Muscle of leg (tissue), 11 donors: ENCODE results near the gene DCUN1D2. TPM values are rescaled to one million over a fixed set of nuclear protein-coding genes. Genes with fewer than 3 reads are reported as not detected.

Experiments used
- DNase-seq: peaks from one replicate; pipeline ENCODE4 v3.0.0; 2013
- H3K27ac ChIP-seq: one replicate; pipeline ENCODE4 v1.5.1; 2013; ENCODE audit warnings: mild to moderate bottlenecking, low read length, control low read depth
- H3K27me3 ChIP-seq: one replicate; pipeline ENCODE4 v1.6.1; 2013; ENCODE audit warnings: low read length; ENCODE audit not compliant: control insufficient read depth, insufficient read depth
- H3K36me3 ChIP-seq: one replicate; pipeline ENCODE4 v1.6.1; 2013; ENCODE audit warnings: low read length; ENCODE audit not compliant: control insufficient read depth, insufficient read depth
- H3K4me1 ChIP-seq: one replicate; pipeline ENCODE4 v1.6.1; 2013; ENCODE audit warnings: low read length; ENCODE audit not compliant: control insufficient read depth, insufficient read depth
- H3K4me3 ChIP-seq: one replicate; pipeline ENCODE4 v1.5.1; 2013; ENCODE audit warnings: low read length, control low read depth
- H3K9me3 ChIP-seq: replicated peaks from 2 replicates; pipeline ENCODE4 v1.6.1; 2013; ENCODE audit warnings: low read depth, low read length; ENCODE audit not compliant: control insufficient read depth
- WGBS: methylation state at CpG from one replicate; pipeline ENCODE4 v1.1.5; 2013; ENCODE audit warnings: missing lambda C conversion rate; ENCODE audit not compliant: insufficient coverage; 5-methylcytosine and 5-hydroxymethylcytosine counted together
- polyA plus RNA-seq, 8 donors: library from polyadenylated mRNA; unstranded; fragments of 120-200 nt; gene quantifications; one replicate each; pipeline versions ENCODE4 v1.2.1 to v1.2.3, GENCODE V29; 2013; ENCODE audit warnings: inconsistent platforms in 1 of 8, low replicate concordance in 1 of 8; ENCODE audit not compliant: insufficient read length in 8 of 8, insufficient read depth in 1 of 8
- total RNA-seq: library from RNA; stranded (reverse); fragments of 120-200 nt; gene quantifications from one replicate; pipeline ENCODE4 v1.2.4, GENCODE V29; 2013

DCUN1D2 gene
- total and polyA plus RNA-seq, 9 donors, result 11.3 to 17.6 (median 14.1) TPM

DNA sequence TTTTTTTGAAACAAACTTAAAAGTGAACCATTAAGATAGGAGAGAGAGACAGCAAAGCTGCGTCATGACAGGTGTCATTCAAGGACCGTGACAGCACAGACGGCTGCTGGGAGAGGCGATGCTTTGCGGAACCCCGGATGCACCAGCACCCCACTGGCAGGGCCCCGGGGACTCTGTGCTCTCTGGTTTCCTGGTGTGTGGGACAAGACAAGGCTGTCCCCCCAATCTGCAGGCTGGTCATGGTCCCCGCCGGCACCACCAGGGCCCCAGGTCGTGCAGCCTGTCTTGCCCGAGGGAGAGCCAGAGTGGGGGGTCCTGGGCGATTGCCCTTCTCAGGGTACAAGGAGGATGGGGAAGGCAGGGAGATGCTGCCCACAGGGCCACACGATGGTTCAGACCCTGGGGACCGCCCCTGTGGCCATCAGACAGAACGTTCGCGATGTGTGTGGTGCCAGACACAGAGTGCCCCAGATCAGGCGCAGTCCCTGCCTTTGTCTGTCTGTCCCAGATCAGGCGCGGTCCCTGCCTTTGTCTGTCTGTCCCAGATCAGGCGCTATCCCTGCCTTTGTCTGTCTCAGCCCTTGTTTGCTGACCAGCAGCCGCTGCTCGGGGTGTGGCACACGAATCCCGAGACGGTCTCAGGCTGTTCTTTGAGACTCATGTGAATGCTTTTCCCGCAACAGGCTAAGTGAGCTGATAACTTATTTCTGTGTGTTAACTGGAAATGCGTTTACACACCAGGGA is 73.3 kb downstream of the DCUN1D2 start:
- H3K27me3 ChIP-seq, result peaks cover 11% of the 10 kb centered on the region
- H3K36me3 ChIP-seq, result peaks cover 3% of the 10 kb centered on the region
- no peak overlapping the region for H3K4me3 ChIP-seq
- peaks cover 28% of the 10 kb centered on the region for H3K4me1 ChIP-seq
- no peaks in the 10 kb centered on the region for H3K9me3 ChIP-seq
- H3K27ac ChIP-seq, result no peak overlapping the region
- whole genome bisulfite sequencing, result 69% methylated on average over 26 of the region's 28 CpGs
- no peak for DNase-seq

- H3K9me3 ChIP-seq, result no peaks in the 10 kb centered on the region
- H3K4me1 ChIP-seq, result peaks cover 30% of the 10 kb centered on the region
- peaks cover 11% of the 10 kb centered on the region for H3K27me3 ChIP-seq
- H3K27ac ChIP-seq, result no peak overlapping the region
- H3K4me3 ChIP-seq, result no peak overlapping the region
- 77% methylated on average over 7 of the region's 8 CpGs for WGBS
- H3K36me3 ChIP-seq, result peaks cover 3% of the 10 kb centered on the region
- DNase-seq, result no peak
Observed at GRCh38 chr13:113415825-113416224, 74.7 kb downstream of the DCUN1D2 start.

- H3K4me3 ChIP-seq, result no peak overlapping the region
- peaks cover 11% of the 10 kb centered on the region for H3K27me3 ChIP-seq
- no peak overlapping the region for H3K27ac ChIP-seq
- no peaks in the 10 kb centered on the region for H3K36me3 ChIP-seq
- 88% methylated on average over 15 of the region's 15 CpGs for WGBS
- peaks cover 38% of the 10 kb centered on the region for H3K4me1 ChIP-seq
- no peaks in the 10 kb centered on the region for H3K9me3 ChIP-seq
- DNase-seq, result no peak
Observed at GRCh38 chr13:113415032-113415431, 75.5 kb downstream of the DCUN1D2 start.

GRCh38 chr13:113414335-113414734 is 76.2 kb downstream of the DCUN1D2 start:
- DNase-seq, result no peak
- H3K27ac ChIP-seq, result peak overlapping the region; percentile 42
- H3K27me3 ChIP-seq, result peaks cover 8% of the 10 kb centered on the region
- WGBS, result 88% methylated on average over 4 of the region's 8 CpGs
- no peaks in the 10 kb centered on the region for H3K9me3 ChIP-seq
- H3K4me1 ChIP-seq, result peaks cover 44% of the 10 kb centered on the region
- H3K36me3 ChIP-seq, result no peaks in the 10 kb centered on the region
- no peak overlapping the region for H3K4me3 ChIP-seq

- Histone ChIP-seq H3K36me3 (no peaks in the 10 kb centered on the region), H3K27me3 (peaks cover 11% of the 10 kb centered on the region), H3K9me3 (no peaks in the 10 kb centered on the region), H3K4me1 (peaks cover 49% of the 10 kb centered on the region), H3K4me3 (no peak overlapping the region), H3K27ac (peak overlapping the region; percentile 72)
- 78% methylated on average over 6 of the region's 9 CpGs for WGBS
- DNase-seq, result peak; percentile 49
Observed at GRCh38 chr13:113413898-113414282, 76.6 kb downstream of the DCUN1D2 start.

DNA sequence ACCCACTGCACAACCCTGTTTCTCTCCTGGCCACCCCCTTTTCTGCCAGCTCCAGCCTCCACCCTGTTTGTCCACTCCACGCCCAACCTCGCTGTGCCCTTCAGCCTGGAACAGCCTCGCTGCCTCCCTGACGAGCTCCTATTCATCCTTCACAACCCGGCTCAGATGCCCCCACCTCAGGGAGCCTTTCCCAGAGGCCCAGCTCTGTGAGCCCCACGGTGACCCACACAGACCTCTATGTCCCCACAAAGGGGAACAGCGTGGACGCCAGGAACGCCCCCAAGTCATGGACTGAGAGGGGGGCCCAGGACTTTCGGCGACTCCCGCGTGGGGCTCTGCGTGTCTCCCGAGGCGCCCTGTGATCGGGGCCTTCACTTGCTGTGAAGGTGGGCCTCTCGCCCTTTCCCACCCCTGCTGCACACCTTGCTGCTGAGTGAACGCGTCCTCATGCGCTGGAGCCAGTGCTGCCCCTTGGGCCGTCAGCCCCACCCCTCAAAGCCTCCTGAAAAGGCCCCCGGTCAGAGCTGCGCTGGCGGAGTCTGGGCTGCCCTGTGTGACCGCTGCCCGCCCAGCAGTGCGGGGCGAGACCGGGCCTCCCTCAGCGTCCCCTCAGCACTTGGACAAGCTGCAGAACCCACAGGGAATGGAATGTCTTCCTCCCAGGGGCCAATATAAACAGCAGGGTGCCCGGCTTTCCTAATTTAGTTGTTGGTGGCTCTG is 77.2 kb downstream of the DCUN1D2 start:
- H3K4me3 ChIP-seq, result no peak overlapping the region
- no peaks in the 10 kb centered on the region for H3K9me3 ChIP-seq
- 82% methylated on average over 28 of the region's 32 CpGs for WGBS
- peak overlapping the region; percentile 72 for H3K27ac ChIP-seq
- H3K4me1 ChIP-seq, result peaks cover 53% of the 10 kb centered on the region
- no peaks in the 10 kb centered on the region for H3K36me3 ChIP-seq
- DNase-seq, result no peak
- H3K27me3 ChIP-seq, result peaks cover 13% of the 10 kb centered on the region

DNA sequence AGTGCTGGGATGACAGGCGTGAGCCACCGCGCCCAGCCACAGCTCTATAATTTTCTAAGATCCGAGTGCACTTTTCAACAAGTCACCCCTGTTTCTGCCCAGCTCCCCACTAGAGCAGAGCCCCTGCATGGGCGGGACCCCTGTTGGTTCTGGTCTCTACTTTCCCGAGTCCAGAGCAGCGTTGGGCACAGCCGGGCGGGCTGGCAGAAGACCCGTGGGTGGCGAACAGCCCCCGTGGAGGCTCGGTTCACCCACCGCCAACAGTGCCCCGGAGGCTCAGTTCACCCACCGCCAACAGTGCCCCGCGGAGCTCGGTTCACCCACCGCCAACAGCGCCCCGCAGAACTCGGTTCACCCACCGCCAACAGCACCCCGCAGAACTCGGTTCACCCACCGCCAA is 78.1 kb downstream of the DCUN1D2 start:
- WGBS, result 96% methylated on average over 20 of the region's 27 CpGs
- no peak overlapping the region for H3K4me3 ChIP-seq
- no peak overlapping the region for H3K27ac ChIP-seq
- no peak for DNase-seq
- peaks cover 59% of the 10 kb centered on the region for H3K4me1 ChIP-seq
- no peaks in the 10 kb centered on the region for H3K36me3 ChIP-seq
- H3K9me3 ChIP-seq, result no peaks in the 10 kb centered on the region
- peaks cover 8% of the 10 kb centered on the region for H3K27me3 ChIP-seq

DNA sequence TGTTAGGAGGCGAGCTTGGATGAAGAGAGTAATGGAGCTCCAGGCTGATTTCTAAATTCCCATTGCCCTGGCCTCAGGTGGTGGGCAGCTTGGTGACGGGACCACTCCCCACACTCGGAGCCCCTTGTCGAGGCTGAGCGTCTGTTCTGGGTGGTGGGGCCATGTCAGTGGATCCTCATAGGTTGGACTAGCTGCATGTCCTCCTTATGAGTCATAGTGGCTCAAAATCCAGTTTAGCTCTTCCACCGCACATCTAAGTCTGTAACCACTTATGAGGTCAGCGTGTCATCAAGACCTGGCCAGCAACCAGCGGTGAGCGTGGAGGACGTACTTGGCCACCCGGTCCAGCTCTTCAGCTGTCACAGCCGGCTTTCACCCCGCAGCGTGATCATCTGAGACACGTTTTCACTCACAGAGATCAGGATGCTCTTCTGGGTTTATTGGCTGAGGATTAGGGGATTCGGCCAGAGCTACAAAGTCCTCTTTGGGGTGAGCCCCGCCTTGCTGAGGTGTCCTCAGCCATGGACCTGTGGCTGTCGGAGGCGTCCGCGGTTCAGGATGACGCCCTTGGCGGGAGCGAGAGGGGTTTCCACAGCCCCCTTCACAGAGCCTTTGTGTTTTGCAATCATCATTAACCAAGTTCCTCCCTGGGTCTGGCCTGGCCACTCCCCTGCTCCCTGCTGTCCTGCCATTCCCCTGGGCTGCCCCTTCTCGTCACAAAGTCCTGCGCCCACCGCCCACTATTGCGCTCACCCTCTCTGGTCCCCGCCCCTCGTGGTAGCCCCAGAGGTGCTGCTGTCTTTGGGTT is 79.1 kb downstream of the DCUN1D2 start:
- H3K27ac ChIP-seq, result peak overlapping the region; percentile 90
- peaks cover 8% of the 10 kb centered on the region for H3K27me3 ChIP-seq
- no peaks in the 10 kb centered on the region for H3K36me3 ChIP-seq
- no peak overlapping the region for H3K4me3 ChIP-seq
- H3K4me1 ChIP-seq, result peaks cover 69% of the 10 kb centered on the region
- WGBS, result 76% methylated on average over 26 of the region's 30 CpGs
- peak; percentile 83 for DNase-seq
- no peaks in the 10 kb centered on the region for H3K9me3 ChIP-seq

GRCh38 chr13:113410472-113411201 is 79.9 kb downstream of the DCUN1D2 start:
- Histone ChIP-seq H3K4me3 (peak overlapping the region; percentile 23), H3K27me3 (peaks cover 8% of the 10 kb centered on the region), H3K9me3 (no peaks in the 10 kb centered on the region), H3K36me3 (no peaks in the 10 kb centered on the region), H3K4me1 (peaks cover 76% of the 10 kb centered on the region), H3K27ac (peak overlapping the region; percentile 90)
- WGBS, result 49% methylated on average over 27 of the region's 34 CpGs
- DNase-seq, result peak; percentile 89
